Measurements from ENCODE around the gene MAST4. TPM values are rescaled to one million over a fixed set of nuclear protein-coding genes. Genes with fewer than 3 reads are reported as not detected.

MAST4 gene
- total RNA-seq, 2 donors from 2014 or later: 11.0 to 11.5 TPM

GRCh38 chr5:66945389-66946349 is 349.5 kb downstream of the MAST4 start:
- TF ChIP-seq CTCF (conservative IDR thresholded peaks at IDR 0.05): no peak
- no peak overlapping the region for H3K4me3 Mint-ChIP-seq
- H3K27me3 ChIP-seq (ENCODE audit: control insufficient read depth, insufficient read depth, low read length, poor library complexity, severe bottlenecking): no peaks in the 10 kb centered on the region
- DNase-seq: peak; percentile 61
- H3K36me3 ChIP-seq (ENCODE audit: control insufficient read depth, insufficient read depth, low read length): no peaks in the 10 kb centered on the region
- H3K9me3 Mint-ChIP-seq: no peaks in the 10 kb centered on the region
- H3K4me3 ChIP-seq (ENCODE audit: low read length): no peak overlapping the region
- H3K27me3 Mint-ChIP-seq (ENCODE audit: insufficient read depth): no peaks in the 10 kb centered on the region
- H3K4me1 ChIP-seq (ENCODE audit: control insufficient read depth, insufficient read depth, low read length): no peaks in the 10 kb centered on the region
- H3K9me3 ChIP-seq (ENCODE audit: control insufficient read depth, low read length): peaks cover under 1% of the 10 kb centered on the region
- H3K27ac ChIP-seq (ENCODE audit: low read depth, low read length): no peak overlapping the region
- H3K9ac ChIP-seq (ENCODE audit: extremely low read depth, low read length, poor library complexity, severe bottlenecking): no peak overlapping the region
- H3K27ac Mint-ChIP-seq: no peak overlapping the region
- H3K4me1 Mint-ChIP-seq: peaks cover 3% of the 10 kb centered on the region
- WGBS, 2 experiments (ENCODE audit: insufficient coverage in 1 of 2, insufficient read length in 1 of 2): 33 to 74% methylated on average over 1 to 6 of the region's 7 CpGs
- no peaks in the 10 kb centered on the region for H3K36me3 Mint-ChIP-seq (ENCODE audit: low read depth)

- no peak overlapping the region for H3K4me3 ChIP-seq (ENCODE audit: low read length)
- Mint-ChIP-seq H3K9me3 (no peaks in the 10 kb centered on the region), H3K36me3 (ENCODE audit: low read depth) (no peaks in the 10 kb centered on the region), H3K27ac (no peak overlapping the region), H3K4me1 (peaks cover 6% of the 10 kb centered on the region), H3K4me3 (no peak overlapping the region), H3K27me3 (ENCODE audit: insufficient read depth) (no peaks in the 10 kb centered on the region)
- H3K27ac ChIP-seq (ENCODE audit: low read depth, low read length): no peak overlapping the region
- DNase-seq: no peak
- TF ChIP-seq CTCF (conservative IDR thresholded peaks at IDR 0.05): no peak
- H3K9me3 ChIP-seq (ENCODE audit: control insufficient read depth, low read length): no peaks in the 10 kb centered on the region
- H3K9ac ChIP-seq (ENCODE audit: extremely low read depth, low read length, poor library complexity, severe bottlenecking): no peak overlapping the region
- H3K4me1 ChIP-seq (ENCODE audit: control insufficient read depth, insufficient read depth, low read length): no peaks in the 10 kb centered on the region
- H3K27me3 ChIP-seq (ENCODE audit: control insufficient read depth, insufficient read depth, low read length, poor library complexity, severe bottlenecking): no peaks in the 10 kb centered on the region
- WGBS, 2 experiments (ENCODE audit: insufficient coverage in 1 of 2, insufficient read length in 1 of 2): 80 to 94% methylated on average over 1 to 4 of the region's 4 CpGs
- H3K36me3 ChIP-seq (ENCODE audit: control insufficient read depth, insufficient read depth, low read length): no peaks in the 10 kb centered on the region
Measured at GRCh38 chr5:66947458-66947857, 351.3 kb downstream of the MAST4 start.

- H3K9me3 ChIP-seq (ENCODE audit: control insufficient read depth, low read length): no peaks in the 10 kb centered on the region
- H3K9me3 Mint-ChIP-seq: no peaks in the 10 kb centered on the region
- H3K4me3 Mint-ChIP-seq: no peak overlapping the region
- TF ChIP-seq CTCF (conservative IDR thresholded peaks at IDR 0.05): no peak
- no peak overlapping the region for H3K4me3 ChIP-seq (ENCODE audit: low read length)
- H3K4me1 ChIP-seq (ENCODE audit: control insufficient read depth, insufficient read depth, low read length): no peaks in the 10 kb centered on the region
- H3K27ac ChIP-seq (ENCODE audit: low read depth, low read length): no peak overlapping the region
- H3K9ac ChIP-seq (ENCODE audit: extremely low read depth, low read length, poor library complexity, severe bottlenecking): no peak overlapping the region
- 94% methylated on average over 3 to 4 of the region's 4 CpGs for WGBS, 2 experiments (ENCODE audit: insufficient coverage in 1 of 2, insufficient read length in 1 of 2)
- H3K27me3 Mint-ChIP-seq (ENCODE audit: insufficient read depth): no peaks in the 10 kb centered on the region
- H3K4me1 Mint-ChIP-seq: peaks cover 6% of the 10 kb centered on the region
- no peaks in the 10 kb centered on the region for H3K36me3 Mint-ChIP-seq (ENCODE audit: low read depth)
- DNase-seq: no peak
- no peak overlapping the region for H3K27ac Mint-ChIP-seq
- no peaks in the 10 kb centered on the region for H3K27me3 ChIP-seq (ENCODE audit: control insufficient read depth, insufficient read depth, low read length, poor library complexity, severe bottlenecking)
- H3K36me3 ChIP-seq (ENCODE audit: control insufficient read depth, insufficient read depth, low read length): no peaks in the 10 kb centered on the region
Measured at GRCh38 chr5:66949066-66949465, 352.9 kb downstream of the MAST4 start.

All from endodermal cell (in vitro differentiated cells).